HG03103 (cell line): ENCODE measurements around the gene CTXND1.
A peak's percentile ranks its signal among the peaks of the same experiment; 100 is the strongest.

ENCODE experiments used
- ATAC-seq: cut with Tn5 transposase; IDR thresholded peaks from one replicate; pipeline ENCODE4 v1.9.1; 2021; ENCODE audit warnings: low read depth; ENCODE audit not compliant: unreplicated experiment

CTXND1 gene

GRCh38 chr15:80210611-80211573 lies 41.1 kb downstream of the CTXND1 start:
- peak; percentile 60 for ATAC-seq

- ATAC-seq = no peak
Observed at GRCh38 chr15:80208758-80209734, 43.0 kb downstream of the CTXND1 start.

GRCh38 chr15:80207887-80208286 lies 44.1 kb downstream of the CTXND1 start:
- no peak for ATAC-seq

- ATAC-seq = no peak
Observed at GRCh38 chr15:80204231-80204630, 47.8 kb downstream of the CTXND1 start.

- no peak for ATAC-seq
Observed at GRCh38 chr15:80203361-80203885, 48.6 kb downstream of the CTXND1 start.

GRCh38 chr15:80202641-80203360 lies 49.2 kb downstream of the CTXND1 start:
- no peak for ATAC-seq

GRCh38 chr15:80202016-80202315 lies 50.0 kb downstream of the CTXND1 start:
- ATAC-seq = no peak

GRCh38 chr15:80201256-80202015 lies 50.6 kb downstream of the CTXND1 start:
- no peak for ATAC-seq

- no peak for ATAC-seq
Observed at GRCh38 chr15:80199869-80200268, 52.1 kb downstream of the CTXND1 start.

GRCh38 chr15:80199366-80199765 lies 52.6 kb downstream of the CTXND1 start:
- no peak for ATAC-seq

GRCh38 chr15:80194914-80195313 lies 57.1 kb downstream of the CTXND1 start:
- ATAC-seq = no peak

- no peak for ATAC-seq
Observed at GRCh38 chr15:80194186-80194585, 57.8 kb downstream of the CTXND1 start.

GRCh38 chr15:80191897-80192595 lies 60.0 kb downstream of the CTXND1 start:
- no peak for ATAC-seq

GRCh38 chr15:80191198-80191597 lies 60.8 kb downstream of the CTXND1 start:
- no peak for ATAC-seq

GRCh38 chr15:80188251-80188650 lies 63.8 kb downstream of the CTXND1 start:
- no peak for ATAC-seq

- ATAC-seq = no peak
Observed at GRCh38 chr15:80186597-80186996, 65.4 kb downstream of the CTXND1 start.

GRCh38 chr15:80186066-80186465 lies 65.9 kb downstream of the CTXND1 start:
- no peak for ATAC-seq

- no peak for ATAC-seq
Observed at GRCh38 chr15:80185152-80185551, 66.9 kb downstream of the CTXND1 start.

- no peak for ATAC-seq
Observed at GRCh38 chr15:80184554-80184953, 67.5 kb downstream of the CTXND1 start.
